H1 (cell line): ENCODE results near the gene ACOT9. TPM values are rescaled to one million over a fixed set of nuclear protein-coding genes. Genes with fewer than 3 reads are reported as not detected.

Experiments
- CTCF ChIA-PET: fragments of 300-600 bp; sonication (Branson Sonifier 250); formaldehyde crosslinking; loops from one replicate; lab custom pipeline; 2021; ENCODE audit not compliant: partially characterized antibody; lab: Charles Lee
- POLR2A ChIA-PET: fragments of 300-600 bp; sonication (Branson Sonifier 250); formaldehyde crosslinking; loops from one replicate; lab custom pipeline; 2021; ENCODE audit warnings: inconsistent platforms; ENCODE audit not compliant: partially characterized antibody; lab: Charles Lee
- DNase-seq, 2 experiments: peaks; one replicate each; pipeline versions ENCODE4 v3.0.0 to v3.0.0-alpha.2; 2010 to 2022; ENCODE audit warnings: low spot score in 2 of 2, low read depth in 1 of 2, mixed read lengths in 1 of 2
- FAIRE-seq: peaks from 2 replicates; lab custom pipeline; 2011; peaks lifted over from hg19 to GRCh38; lab: Jason Lieb, UNC
- H2AFZ ChIP-seq: 2 replicates; pipeline ENCODE4 v1.8.1; 2012; ENCODE audit warnings: low read length, inconsistent platforms
- H2AK5ac ChIP-seq: 2 replicates; pipeline ENCODE4 v1.6.1; 2013; ENCODE audit warnings: low read depth, low read length
- H2BK120ac ChIP-seq: replicated peaks from 2 replicates; pipeline ENCODE3; 2013; ENCODE audit warnings: low read depth, low read length, inconsistent platforms
- H2BK12ac ChIP-seq: 2 replicates; pipeline ENCODE4 v1.6.1; 2013; ENCODE audit warnings: low read depth, low read length
- H2BK15ac ChIP-seq: 2 replicates; pipeline ENCODE4 v1.6.1; 2013; ENCODE audit warnings: low read length
- H2BK20ac ChIP-seq: 2 replicates; pipeline ENCODE4 v1.6.1; 2013; ENCODE audit warnings: low read length
- H2BK5ac ChIP-seq: 2 replicates; pipeline ENCODE4 v1.6.1; 2013; ENCODE audit warnings: low read depth, low read length
- H3K14ac ChIP-seq: 2 replicates; pipeline ENCODE4 v1.6.1; 2013; ENCODE audit warnings: inconsistent platforms; ENCODE audit not compliant: insufficient read length
- H3K18ac ChIP-seq: 2 replicates; pipeline ENCODE4 v1.6.1; 2013; ENCODE audit warnings: low read length; ENCODE audit errors: extremely low read depth
- H3K23ac ChIP-seq: 2 replicates; pipeline ENCODE4 v1.6.1; 2013; ENCODE audit warnings: inconsistent platforms; ENCODE audit not compliant: insufficient read length
- H3K23me2 ChIP-seq: 2 replicates; pipeline ENCODE4 v1.6.1; 2013; ENCODE audit warnings: low read depth, low read length
- H3K27ac ChIP-seq: 2 replicates; pipeline ENCODE4 v1.6.1; 2011; ENCODE audit warnings: low read depth, low read length, inconsistent platforms
- H3K27me3 ChIP-seq, 4 experiments: replicated peaks in 1 of 4; 1 replicate in 1 of 4; 2 replicates in 3 of 4; pipeline versions ENCODE4 v1.6.1 to v1.8.1; 2011 to 2013; ENCODE audit warnings: low read length in 3 of 4, mild to moderate bottlenecking in 3 of 4, inconsistent platforms in 2 of 4, mixed read lengths in 2 of 4, moderate library complexity in 1 of 4; ENCODE audit not compliant: control insufficient read depth in 3 of 4, insufficient read depth in 3 of 4; ENCODE audit errors: extremely low read depth in 1 of 4
- H3K36me3 ChIP-seq, 4 experiments: 2 replicates each; pipeline versions ENCODE4 v1.6.1 to v1.8.1; 2011 to 2013; ENCODE audit warnings: mild to moderate bottlenecking in 4 of 4, low read length in 3 of 4, moderate library complexity in 2 of 4, control low read depth in 1 of 4, inconsistent platforms in 1 of 4; ENCODE audit not compliant: insufficient read depth in 4 of 4, control insufficient read depth in 2 of 4
- H3K4ac ChIP-seq: replicated peaks from 2 replicates; pipeline ENCODE3; 2013; ENCODE audit warnings: low read length, low read depth, mixed read lengths, inconsistent platforms; ENCODE audit not compliant: insufficient read length
- H3K4me1 ChIP-seq, 4 experiments: replicated peaks in 1 of 4; 1 replicate in 1 of 4; 2 replicates in 3 of 4; pipeline versions ENCODE4 v1.6.1 to v1.8.1; 2011 to 2013; ENCODE audit warnings: low read length in 3 of 4, inconsistent platforms in 2 of 4, mixed read lengths in 1 of 4; ENCODE audit not compliant: insufficient read depth in 4 of 4, control insufficient read depth in 3 of 4
- H3K4me2 ChIP-seq, 2 experiments: 2 replicates each; pipeline versions ENCODE4 v1.6.1 to v1.8.1; 2011 to 2013; ENCODE audit warnings: low read depth in 2 of 2, low read length in 2 of 2, control low read depth in 1 of 2, inconsistent platforms in 1 of 2, mild to moderate bottlenecking in 1 of 2; ENCODE audit not compliant: insufficient read depth in 1 of 2
- H3K4me3 ChIP-seq, 4 experiments: fragments of 200-600, 300-600 bp in 1 of 4; sonication (generic), shearing (Covaris generic), sonication (Bioruptor Twin) in 1 of 4; 2 replicates each; pipeline versions ENCODE4 v1.5.1 to v1.8.1; 2011 to 2016; ENCODE audit warnings: low read length in 4 of 4, low read depth in 3 of 4, control low read depth in 2 of 4, inconsistent platforms in 2 of 4, mild to moderate bottlenecking in 2 of 4, mixed read lengths in 1 of 4, moderate library complexity in 1 of 4; ENCODE audit not compliant: insufficient read depth in 2 of 4; ENCODE audit errors: extremely low read depth in 1 of 4
- H3K56ac ChIP-seq: replicated peaks from 2 replicates; pipeline ENCODE3; 2013; ENCODE audit warnings: low read depth, mild to moderate bottlenecking, mixed read lengths, low read length, inconsistent platforms; ENCODE audit not compliant: insufficient read length
- H3K79me1 ChIP-seq: 2 replicates; pipeline ENCODE4 v1.6.1; 2013; ENCODE audit warnings: low read depth, low read length, control low read depth
- H3K79me2 ChIP-seq, 2 experiments: 2 replicates each; pipeline versions ENCODE4 v1.6.1 to v1.8.1; 2012 to 2013; ENCODE audit warnings: low read length in 2 of 2, mild to moderate bottlenecking in 2 of 2, inconsistent platforms in 1 of 2; ENCODE audit not compliant: insufficient read depth in 2 of 2, control insufficient read depth in 1 of 2
- H3K9ac ChIP-seq, 4 experiments: replicated peaks in 1 of 4; 1 replicate in 1 of 4; 2 replicates in 3 of 4; pipeline versions ENCODE4 v1.6.1 to v1.8.1; 2011 to 2013; ENCODE audit warnings: low read depth in 3 of 4, low read length in 3 of 4, control low read depth in 2 of 4, mild to moderate bottlenecking in 2 of 4, moderate library complexity in 2 of 4, inconsistent platforms in 1 of 4; ENCODE audit errors: extremely low read depth in 1 of 4
- H3K9me3 ChIP-seq, 2 experiments: 2 replicates each; pipeline versions ENCODE4 v1.6.1 to v1.8.1; 2012 to 2013; ENCODE audit warnings: mild to moderate bottlenecking in 2 of 2, moderate library complexity in 2 of 2, control low read depth in 1 of 2, inconsistent platforms in 1 of 2, low read depth in 1 of 2, low read length in 1 of 2, mixed read lengths in 1 of 2; ENCODE audit not compliant: insufficient read depth in 2 of 2
- H4K20me1 ChIP-seq, 2 experiments: replicated peaks in 1 of 2; 2 replicates each; pipeline versions ENCODE3 to v1.8.1; 2011 to 2013; ENCODE audit warnings: inconsistent platforms in 2 of 2, low read length in 2 of 2, mild to moderate bottlenecking in 1 of 2; ENCODE audit not compliant: insufficient read depth in 2 of 2, control insufficient read depth in 1 of 2
- H4K5ac ChIP-seq: 2 replicates; pipeline ENCODE4 v1.6.1; 2013; ENCODE audit warnings: low read length, low read depth, mixed read lengths, inconsistent platforms; ENCODE audit not compliant: insufficient read length
- H4K8ac ChIP-seq: 2 replicates; pipeline ENCODE4 v1.8.0; 2013; ENCODE audit warnings: mild to moderate bottlenecking, moderate library complexity, low read length, inconsistent platforms; ENCODE audit not compliant: insufficient read depth; ENCODE audit errors: extremely low read depth
- H4K91ac ChIP-seq: replicated peaks from 2 replicates; pipeline ENCODE3; 2013; ENCODE audit warnings: low read length, mixed read lengths, inconsistent platforms; ENCODE audit not compliant: insufficient read length
- ASH2L ChIP-seq: fragments of 200-600, 300-600 bp; sonication (generic); IDR thresholded peaks from one replicate; pipeline ENCODE4 v1.7.1; 2017; ENCODE audit warnings: low read length
- GABPA ChIP-seq: IDR thresholded peaks from 2 replicates; pipeline ENCODE4 v1.6.1; 2011; ENCODE audit warnings: mild to moderate bottlenecking, low read length, moderate library complexity, borderline replicate concordance; ENCODE audit not compliant: insufficient read depth
- SUZ12 ChIP-seq: fragments of 200-600 bp; sonication (generic); IDR thresholded peaks from 2 replicates; pipeline ENCODE4 v1.6.1; 2012; ENCODE audit warnings: mild to moderate bottlenecking, inconsistent platforms, low read length, moderate library complexity, mixed read lengths
- WGBS, 2 experiments: shearing (Covaris generic) in 1 of 2; methylation state at CpG; one replicate each; pipeline versions ENCODE4 v1.1.6 to v1.1.7; 2013 to 2015; ENCODE audit warnings: low lambda C conversion rate in 2 of 2, mixed read lengths in 2 of 2, inconsistent platforms in 1 of 2, low coverage in 1 of 2, missing lambda C conversion rate in 1 of 2; ENCODE audit not compliant: insufficient replicate concordance in 2 of 2, insufficient coverage in 1 of 2, insufficient read length in 1 of 2; ENCODE audit errors: extremely low coverage in 1 of 2, missing lambda C conversion rate in 1 of 2; 5-methylcytosine and 5-hydroxymethylcytosine counted together
- polyA plus RNA-seq, 7 experiments: library from polyadenylated mRNA; depleted of rRNA in 3 of 7; stranded (reverse) in 5 of 7; unstranded in 2 of 7; fragments of >200 nt in 5 of 7; fragments of 200-250 nt in 2 of 7; gene quantifications; 1 replicate in 5 of 7; 2 replicates in 1 of 7; 4 replicates in 1 of 7; pipeline versions ENCODE4 v1.2.1 to v1.2.3, GENCODE V29; 2011 to 2013; ENCODE audit warnings: missing spikeins in 2 of 7, mixed read lengths in 2 of 7
- total RNA-seq: library from RNA; stranded (reverse); fragmentation: NEBNext Ultra II Directional; extraction: Animal tissue kit (Norgen Biotek cat#: 25700); gene quantifications from 2 replicates; pipeline ENCODE4 v1.2.1, GENCODE V29; 2021

ACOT9 gene
- total and polyA plus RNA-seq, 2 of the 8 experiments (the other 6 are each of a cell fraction or from before 2014, with no cell fraction given), result 20.7 to 39.5 TPM

DNA sequence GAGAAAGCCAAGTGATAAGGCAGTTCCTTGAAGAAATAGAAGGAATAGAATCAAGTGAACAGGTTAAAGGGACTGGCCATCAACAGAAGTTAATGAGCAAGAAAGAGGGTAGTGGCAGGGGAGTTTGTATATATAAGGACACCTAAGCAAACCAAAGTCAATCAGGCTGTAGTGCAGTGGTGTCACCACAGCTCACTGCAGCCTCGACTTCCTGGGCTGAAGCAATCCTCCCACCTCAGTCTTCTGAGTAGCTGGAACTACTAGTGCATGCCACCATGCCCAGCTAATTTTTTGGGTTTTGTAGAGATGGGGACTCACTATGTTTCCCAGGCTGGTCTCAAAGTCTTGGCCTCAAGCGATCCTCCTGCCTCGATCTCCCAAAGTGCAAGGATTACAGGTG lies 15.9 kb downstream of the ACOT9 start:
- TF ChIP-seq GABPA (no peak), SUZ12 (no peak), ASH2L (no peak)
- FAIRE-seq, result no peak
- H3K4me1 ChIP-seq, result no peaks in the 10 kb centered on the region
- peaks cover 0 to 7% (median 2%) of the 10 kb centered on the region in 4 experiments; a peak in 3 of 8 replicates for H3K36me3 ChIP-seq
- H3K4me3 ChIP-seq, result no peak overlapping the region
- no peak overlapping the region for H3K9ac ChIP-seq
- H4K91ac ChIP-seq, result no peak overlapping the region
- H4K8ac ChIP-seq, result no peak overlapping the region
- H3K4me2 ChIP-seq, result no peak overlapping the region
- no peaks in the 10 kb centered on the region for H4K20me1 ChIP-seq
- H2AK5ac ChIP-seq, result no peak overlapping the region
- H3K27me3 ChIP-seq, result no peaks in the 10 kb centered on the region
- H3K79me1 ChIP-seq, result no peaks in the 10 kb centered on the region
- H3K56ac ChIP-seq, result no peak overlapping the region
- no peak overlapping the region for H2BK15ac ChIP-seq
- no peak overlapping the region for H3K27ac ChIP-seq
- no peak overlapping the region for H3K14ac ChIP-seq
- ChIA-PET CTCF (no interaction called here), POLR2A (no interaction called here)
- no peaks in the 10 kb centered on the region for H3K79me2 ChIP-seq
- no peak overlapping the region for H2BK120ac ChIP-seq
- no peaks in the 10 kb centered on the region for H3K9me3 ChIP-seq
- H2BK20ac ChIP-seq, result no peak overlapping the region
- no peak overlapping the region for H2BK12ac ChIP-seq
- DNase-seq, result no peak
- H3K4ac ChIP-seq, result no peak overlapping the region
- H3K23ac ChIP-seq, result no peak overlapping the region
- H3K23me2 ChIP-seq, result no peaks in the 10 kb centered on the region
- no peak overlapping the region for H4K5ac ChIP-seq
- no peak overlapping the region for H2BK5ac ChIP-seq
- H3K18ac ChIP-seq, result no peak overlapping the region
- WGBS, 2 experiments, result 100% methylated on average over 3 of the region's 3 CpGs; no CpG with 5 or more reads in 1 of the 2 experiments
- H2AFZ ChIP-seq, result no peak overlapping the region
